Sciatic nerve (tissue), 2 donors: ENCODE data around the gene CYB5D1. TPM values are rescaled to one million over a fixed set of nuclear protein-coding genes. Genes with fewer than 3 reads are reported as not detected.
A peak's percentile ranks its signal among the peaks of the same experiment; 100 is the strongest.
"Not testable (repeated sequence)": the region's sequence is repeated elsewhere in the genome, so short reads cannot be mapped to it uniquely, and the experiment has no call there.

ENCODE experiments used
- ATAC-seq: fragments of 200-7000 bp; cut with Tn5 transposase; one replicate; pipeline ENCODE4 v1.9.1; 2020; ENCODE audit warnings: mild to moderate bottlenecking, moderate library complexity
- DNase-seq: peaks from one replicate; pipeline ENCODE4 v3.0.0-alpha.2; 2020; ENCODE audit warnings: low spot score
- intact Hi-C: fragments of 100-400 bp; cut with DNase I; formaldehyde crosslinking; loops from one replicate; pipeline ENCODE4 v1.14.2; 2022
- total RNA-seq: library from RNA; stranded (reverse); fragmentation: NEBNext Ultra II Directional; extraction: Animal tissue kit (Norgen Biotek cat#: 25700); gene quantifications from one replicate; pipeline ENCODE4 v1.2.1, GENCODE V29; 2021
- donor health status: DM: no; HTN: no; CAD: no.
- donor health status: DM: no; HTN: no; CAD: no.

The CYB5D1 gene, protein sequence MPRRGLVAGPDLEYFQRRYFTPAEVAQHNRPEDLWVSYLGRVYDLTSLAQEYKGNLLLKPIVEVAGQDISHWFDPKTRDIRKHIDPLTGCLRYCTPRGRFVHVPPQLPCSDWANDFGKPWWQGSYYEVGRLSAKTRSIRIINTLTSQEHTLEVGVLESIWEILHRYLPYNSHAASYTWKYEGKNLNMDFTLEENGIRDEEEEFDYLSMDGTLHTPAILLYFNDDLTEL
- total RNA-seq, result 13.3 TPM

DNA sequence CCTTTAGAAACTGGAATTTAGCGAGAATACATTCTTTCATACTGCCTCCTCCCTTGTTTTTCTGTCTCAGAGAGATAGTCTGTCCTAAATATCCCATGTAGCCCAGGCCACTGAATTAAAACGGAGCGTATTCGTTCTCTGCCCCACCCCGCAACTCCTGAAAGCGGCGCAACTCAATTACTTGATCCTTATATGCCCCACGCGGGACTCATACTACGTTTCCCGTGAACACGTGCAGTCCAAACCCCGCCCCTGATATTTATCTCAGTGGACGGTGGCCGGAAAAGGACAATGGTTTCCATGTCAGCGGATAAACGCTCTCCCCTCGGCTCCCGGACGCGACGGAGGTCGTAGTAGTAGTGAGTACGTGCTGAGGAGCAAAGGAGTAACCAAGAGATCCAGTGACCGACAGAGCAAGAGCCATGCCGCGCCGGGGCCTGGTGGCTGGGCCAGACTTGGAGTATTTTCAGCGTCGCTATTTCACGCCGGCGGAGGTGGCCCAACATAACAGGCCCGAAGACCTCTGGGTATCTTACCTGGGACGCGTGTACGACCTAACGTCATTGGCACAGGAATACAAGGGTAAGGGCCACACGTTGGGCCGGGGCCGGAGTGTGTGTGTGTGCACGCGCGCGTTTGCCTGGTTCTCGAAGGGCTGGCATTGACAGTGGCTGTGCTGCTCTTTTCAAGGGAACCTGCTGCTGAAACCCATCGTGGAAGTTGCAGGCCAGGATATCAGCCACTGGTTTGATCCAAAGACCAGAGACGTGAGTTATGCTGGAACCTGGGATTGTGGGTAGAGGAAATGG, at the start of gene CYB5D1:
Gene CYB5D1 (plus strand): TSS at position 291 of the 809 bp plus-strand sequence. CDS start 132 bp downstream, at position 423.
- intact Hi-C loops, result loop anchor here (10.0 kb wide), 1 partner anchor 843 kb away; the partner anchor contains the start of gene RNASEK
- DNase-seq (peak; percentile 94), ATAC-seq (peak; percentile 81)

DNA sequence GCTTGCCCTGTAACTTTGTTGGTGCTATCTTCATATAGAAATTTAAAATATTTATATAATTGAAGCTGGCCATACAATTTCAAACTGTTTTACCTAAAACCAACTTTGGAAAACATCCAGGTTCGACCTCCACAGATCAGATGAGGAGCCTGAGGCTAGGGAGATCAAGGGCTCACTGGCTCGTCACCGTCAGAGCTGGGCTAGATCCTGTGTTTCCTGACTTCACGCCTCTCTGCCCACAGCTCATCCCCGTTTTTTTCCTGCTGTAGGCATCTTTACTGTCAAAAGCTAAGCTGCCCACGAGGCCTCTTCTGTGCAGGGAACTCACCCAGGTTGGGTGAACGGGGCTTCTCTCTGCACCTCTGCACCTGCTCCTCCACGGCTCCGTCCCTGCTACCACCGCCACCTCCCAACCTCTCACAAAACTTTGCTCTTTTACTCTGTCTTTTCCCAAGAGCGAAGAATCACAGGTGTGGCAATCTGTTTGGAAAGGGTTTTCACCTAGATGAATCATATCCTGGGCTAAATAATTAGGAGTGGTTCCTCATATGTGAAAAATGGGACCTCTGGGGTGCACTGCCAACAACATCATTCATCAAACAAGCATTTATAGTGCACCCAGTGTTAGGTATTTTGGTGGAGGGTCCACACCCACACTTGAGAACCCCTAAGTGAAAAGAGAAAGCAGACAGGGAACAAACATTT, 48.6 kb upstream of the CYB5D1 start:
- intact Hi-C loops, result no loop called here
- DNase-seq (no peak), ATAC-seq (no peak)

DNA sequence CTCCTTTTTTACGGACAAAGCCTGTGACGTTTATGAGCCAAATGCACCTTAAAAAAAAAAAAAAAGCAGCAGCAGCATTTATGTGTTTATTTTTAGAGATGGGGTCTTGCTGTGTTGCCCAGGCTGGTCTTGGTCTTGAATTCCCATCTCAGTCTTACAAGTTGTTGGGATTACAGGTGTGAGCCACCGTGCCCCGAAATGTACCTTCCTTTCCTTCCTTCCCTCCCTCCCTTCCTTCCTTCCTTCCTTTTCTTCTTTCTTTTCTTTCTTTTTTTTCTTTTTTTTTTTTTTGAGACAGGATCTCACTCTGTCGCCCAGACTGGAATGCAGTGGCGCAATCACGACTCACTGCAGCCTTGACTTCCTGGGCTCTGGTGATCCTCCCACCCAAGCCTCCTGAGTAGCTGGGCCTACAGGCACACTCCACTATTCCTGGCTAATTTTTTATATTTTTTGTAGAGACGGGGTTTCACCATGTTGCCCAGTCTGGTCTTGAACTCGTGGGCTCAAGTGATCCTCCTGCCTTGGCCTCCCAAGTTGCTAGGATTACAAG, 47.9 kb upstream of the CYB5D1 start:
- DNase-seq, intact Hi-C loops, ATAC-seq: not testable (repeated sequence)

DNA sequence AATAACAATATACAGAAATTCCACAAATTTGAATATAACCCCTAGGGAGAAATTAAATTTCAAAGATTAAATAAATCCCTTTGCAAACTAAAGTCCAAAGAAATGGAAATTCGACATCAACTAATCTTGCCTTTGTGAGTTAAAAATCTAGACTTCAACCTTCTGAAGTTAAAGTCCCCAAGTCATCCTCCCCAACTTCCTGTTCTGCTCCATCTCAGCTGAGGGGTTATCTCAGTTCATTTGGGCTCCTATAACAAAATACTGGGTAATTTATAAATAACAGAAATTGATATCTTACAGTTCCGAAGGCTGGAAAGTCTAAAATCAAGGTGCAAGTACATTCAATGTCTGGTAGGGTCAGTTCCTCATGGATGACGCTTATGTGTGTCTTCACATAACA, 46.6 kb upstream of the CYB5D1 start:
- ATAC-seq (no peak), DNase-seq (no peak)
- intact Hi-C loops, result no loop called here

DNA sequence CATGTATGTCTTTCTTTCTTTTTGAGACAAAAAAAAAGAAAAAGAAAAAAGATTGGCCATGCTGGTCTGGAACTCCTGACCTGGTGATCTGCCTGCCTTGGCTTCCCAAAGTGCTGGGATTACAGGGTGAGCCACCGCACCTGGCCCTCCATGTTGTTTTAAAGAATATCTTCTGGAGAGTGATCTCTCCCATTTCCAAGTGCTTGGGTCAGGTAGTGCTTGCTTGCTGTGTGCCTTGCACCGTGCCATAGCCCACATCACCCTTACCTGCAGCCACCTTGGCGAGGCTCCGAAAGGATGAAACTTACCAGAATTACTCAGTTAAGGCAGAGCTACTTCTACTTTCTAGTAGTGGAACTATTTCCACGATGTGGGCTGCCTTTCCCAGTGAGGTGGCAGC, 42.8 kb upstream of the CYB5D1 start:
- ATAC-seq, result no peak
- no peak for DNase-seq
- intact Hi-C loops, result no loop called here

DNA sequence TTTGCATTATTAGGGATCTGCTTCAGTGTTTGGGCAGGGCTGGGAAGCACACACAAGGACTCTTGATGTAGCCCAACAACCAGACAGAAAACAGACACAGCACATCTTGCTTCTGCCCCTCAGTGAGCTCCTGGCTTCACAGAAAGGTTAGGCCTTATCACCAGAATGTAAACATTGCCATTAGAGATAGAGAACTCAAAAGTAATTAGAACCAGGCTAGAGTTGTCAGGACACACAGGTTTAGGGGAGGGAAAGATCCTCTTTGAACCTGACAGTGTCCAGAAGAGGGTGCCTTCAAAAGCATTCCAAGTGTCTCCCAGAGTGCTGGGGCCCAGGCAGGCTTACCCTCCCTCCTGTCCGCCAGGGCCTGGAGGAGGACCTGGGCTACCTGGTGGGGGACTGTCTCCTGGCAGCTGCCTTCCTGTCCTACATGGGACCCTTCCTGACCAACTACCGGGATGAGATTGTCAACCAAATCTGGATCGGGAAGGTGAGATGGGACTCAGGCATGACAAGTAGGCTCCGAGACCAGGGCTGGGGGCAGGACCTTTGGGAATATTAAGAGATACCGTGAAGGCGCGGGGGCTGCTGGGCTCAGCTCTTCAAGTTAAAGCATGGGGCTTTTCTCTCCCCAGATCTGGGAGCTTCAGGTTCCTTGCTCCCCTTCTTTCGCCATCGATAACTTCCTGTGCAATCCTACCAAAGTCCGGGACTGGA, 40.7 kb upstream of the CYB5D1 start:
- no peak for ATAC-seq
- DNase-seq, result no peak
- intact Hi-C loops, result no loop called here

DNA sequence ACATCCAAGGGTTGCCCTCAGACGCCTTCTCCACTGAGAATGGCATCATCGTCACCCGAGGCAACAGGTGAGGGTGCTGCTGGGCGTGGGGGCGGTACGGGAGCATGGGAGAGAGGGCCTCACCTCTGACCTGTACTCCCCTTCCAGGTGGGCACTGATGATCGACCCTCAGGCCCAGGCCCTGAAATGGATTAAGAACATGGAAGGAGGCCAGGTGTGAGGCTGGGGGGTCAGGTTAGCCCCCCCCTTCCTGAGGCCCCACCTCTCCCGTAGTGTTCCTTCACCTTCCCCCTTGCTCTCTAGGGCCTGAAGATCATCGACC, 40.2 kb upstream of the CYB5D1 start:
- DNase-seq, result no peak
- ATAC-seq, result no peak
- intact Hi-C loops, result no loop called here

DNA sequence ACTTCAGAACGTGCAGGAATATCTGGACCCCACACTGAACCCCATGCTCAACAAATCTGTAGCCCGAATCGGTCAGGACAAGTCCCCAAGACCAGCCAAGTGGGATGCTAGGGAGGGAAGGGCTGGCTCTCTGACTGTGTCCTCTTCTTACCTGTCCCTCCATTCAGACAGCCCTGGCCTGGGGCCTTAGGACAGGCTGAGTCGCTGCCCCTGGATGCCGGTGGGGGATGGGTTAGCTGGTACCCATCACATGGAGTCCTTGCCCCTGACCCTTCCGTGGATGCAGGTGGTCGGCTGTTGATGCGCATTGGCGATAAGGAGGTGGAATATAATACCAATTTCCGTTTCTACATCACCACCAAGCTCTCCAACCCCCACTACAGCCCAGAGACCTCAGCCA, 39.8 kb upstream of the CYB5D1 start:
- intact Hi-C loops, result no loop called here
- no peak for ATAC-seq
- DNase-seq, result no peak

DNA sequence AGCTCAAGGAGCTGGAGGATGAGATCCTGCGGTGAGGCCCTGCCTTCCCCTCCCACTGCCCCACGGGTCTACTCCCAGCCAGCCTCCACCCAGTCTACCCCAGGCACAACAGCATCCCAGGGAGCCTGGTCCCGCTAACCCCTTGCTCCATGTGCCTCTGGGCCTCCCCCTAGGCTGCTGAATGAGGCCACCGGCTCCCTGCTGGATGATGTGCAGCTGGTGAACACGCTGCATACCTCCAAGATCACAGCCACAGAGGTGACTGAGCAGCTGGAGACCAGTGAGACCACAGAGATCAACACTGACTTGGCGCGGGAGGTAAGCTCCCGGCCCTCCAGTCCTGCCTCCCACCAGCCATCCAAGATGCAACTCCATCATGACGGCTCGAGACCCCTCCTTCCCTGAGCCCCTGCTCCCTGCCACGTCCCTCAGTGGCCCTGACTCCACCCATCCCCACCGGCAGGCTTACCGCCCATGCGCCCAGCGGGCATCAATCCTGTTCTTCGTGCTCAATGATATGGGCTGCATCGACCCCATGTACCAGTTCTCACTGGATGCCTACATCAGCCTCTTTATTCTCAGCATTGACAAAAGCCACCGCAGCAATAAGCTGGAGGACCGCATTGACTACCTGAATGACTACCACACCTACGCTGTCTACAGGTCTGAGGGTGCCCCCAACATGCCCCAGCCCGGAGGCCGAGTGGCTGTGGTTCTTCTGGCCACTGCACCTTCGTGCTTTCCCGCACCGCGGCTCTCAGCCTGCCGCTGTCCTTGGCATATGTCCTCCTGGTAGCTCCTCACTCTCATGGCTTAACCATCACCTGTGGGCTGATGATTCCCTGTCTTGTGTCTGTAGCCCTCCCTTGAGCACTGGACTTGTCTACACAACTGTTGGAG, 38.8 kb upstream of the CYB5D1 start:
- DNase-seq, result no peak
- no peak for ATAC-seq
- intact Hi-C loops, result no loop called here

DNA sequence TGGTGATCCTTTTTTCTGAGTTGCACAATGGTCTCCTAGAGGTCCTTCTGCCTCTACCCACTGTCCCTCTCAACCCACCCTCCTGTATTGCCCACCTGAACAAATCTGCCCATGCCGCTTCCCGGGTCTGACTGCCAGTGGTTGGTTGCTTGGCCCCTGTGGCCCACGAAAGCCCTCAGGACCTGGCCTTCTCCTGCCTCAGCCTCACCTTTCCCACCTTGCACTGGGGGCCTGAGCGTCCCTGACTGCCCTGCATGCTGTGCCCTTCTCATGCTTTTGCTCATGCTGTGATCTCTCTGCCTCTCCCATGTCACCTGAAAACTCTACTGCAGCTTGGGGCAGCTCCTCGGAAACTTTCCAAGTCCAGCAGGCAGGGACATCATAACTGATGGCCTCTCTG, 37.6 kb upstream of the CYB5D1 start:
- intact Hi-C loops, result no loop called here
- no peak for ATAC-seq
- DNase-seq, result no peak

DNA sequence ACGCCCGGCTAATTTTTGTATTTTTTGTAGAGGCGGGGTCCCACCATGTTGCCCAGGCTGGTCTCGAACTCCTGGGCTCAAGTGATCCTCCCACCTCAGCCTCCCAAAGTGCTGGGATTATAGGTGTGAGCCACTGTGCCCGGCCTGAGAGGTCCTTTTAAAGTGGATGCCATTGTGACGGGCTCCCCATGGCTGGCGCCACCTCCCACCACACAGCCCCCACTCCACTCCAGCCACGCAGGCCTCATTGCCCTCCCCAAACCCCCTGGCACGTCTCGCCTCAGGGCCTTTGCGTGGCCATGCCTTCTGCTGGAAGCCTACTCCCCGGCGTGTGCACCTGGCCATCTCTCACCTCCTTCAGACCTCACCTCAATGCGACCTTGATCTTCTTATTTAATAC, 35.7 kb upstream of the CYB5D1 start:
- DNase-seq, result no peak
- intact Hi-C loops, result no loop called here
- ATAC-seq, result peak; percentile 19

DNA sequence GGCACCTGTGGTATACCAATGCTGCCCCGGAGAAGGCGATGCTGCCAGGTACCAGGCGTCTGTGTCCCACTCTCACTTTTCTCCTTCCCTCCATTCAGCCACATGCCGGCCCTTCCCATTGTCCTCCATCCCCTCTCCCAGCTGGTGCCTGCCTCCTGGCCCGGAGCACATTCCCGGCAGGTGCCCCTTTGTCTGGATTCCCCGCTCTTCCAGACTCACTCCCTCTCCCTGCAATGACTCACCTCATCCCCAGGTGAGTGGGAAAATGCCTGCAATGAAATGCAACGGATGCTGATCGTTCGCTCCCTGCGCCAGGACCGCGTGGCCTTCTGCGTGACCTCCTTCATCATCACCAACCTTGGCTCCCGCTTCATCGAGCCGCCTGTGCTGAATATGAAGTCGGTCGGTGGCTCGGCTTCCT, 34.2 kb upstream of the CYB5D1 start:
- DNase-seq, result no peak
- ATAC-seq, result no peak
- intact Hi-C loops, result no loop called here

DNA sequence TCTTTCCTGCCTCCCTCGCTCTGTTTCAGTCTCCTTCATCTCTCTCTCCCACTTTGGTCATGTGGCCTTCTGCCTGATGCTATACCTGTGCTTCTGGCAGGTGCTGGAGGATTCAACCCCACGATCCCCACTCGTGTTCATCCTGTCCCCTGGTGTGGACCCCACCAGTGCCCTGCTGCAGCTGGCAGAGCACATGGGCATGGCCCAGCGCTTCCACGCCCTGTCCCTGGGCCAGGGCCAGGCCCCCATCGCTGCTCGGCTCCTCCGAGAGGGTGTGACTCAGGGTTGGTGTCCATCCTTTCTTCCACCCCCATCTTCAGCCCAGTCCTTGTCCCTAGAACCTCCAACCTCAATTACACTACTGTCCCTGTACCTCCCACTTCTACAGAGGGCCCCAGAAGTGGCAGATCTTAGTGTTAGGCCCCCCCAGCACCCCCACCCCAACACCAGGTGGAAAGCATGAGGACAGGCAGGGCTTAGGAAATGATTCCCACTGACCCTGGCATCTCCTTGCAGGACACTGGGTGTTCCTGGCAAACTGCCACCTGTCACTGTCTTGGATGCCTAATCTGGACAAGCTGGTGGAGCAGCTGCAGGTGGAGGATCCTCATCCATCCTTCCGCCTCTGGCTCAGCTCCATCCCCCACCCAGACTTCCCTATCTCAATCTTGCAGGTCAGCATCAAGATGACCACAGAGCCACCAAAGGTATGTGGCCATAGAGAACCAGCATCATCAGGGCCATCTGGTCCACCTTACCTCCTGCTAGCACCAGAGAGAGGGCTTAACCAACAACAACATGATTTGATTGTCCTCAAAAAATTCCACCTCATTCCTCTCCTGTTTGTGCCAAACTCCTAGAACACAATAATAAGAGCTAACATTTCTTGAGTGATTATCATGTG, 33.5 kb upstream of the CYB5D1 start:
- intact Hi-C loops, result no loop called here
- ATAC-seq (no peak), DNase-seq (no peak)

DNA sequence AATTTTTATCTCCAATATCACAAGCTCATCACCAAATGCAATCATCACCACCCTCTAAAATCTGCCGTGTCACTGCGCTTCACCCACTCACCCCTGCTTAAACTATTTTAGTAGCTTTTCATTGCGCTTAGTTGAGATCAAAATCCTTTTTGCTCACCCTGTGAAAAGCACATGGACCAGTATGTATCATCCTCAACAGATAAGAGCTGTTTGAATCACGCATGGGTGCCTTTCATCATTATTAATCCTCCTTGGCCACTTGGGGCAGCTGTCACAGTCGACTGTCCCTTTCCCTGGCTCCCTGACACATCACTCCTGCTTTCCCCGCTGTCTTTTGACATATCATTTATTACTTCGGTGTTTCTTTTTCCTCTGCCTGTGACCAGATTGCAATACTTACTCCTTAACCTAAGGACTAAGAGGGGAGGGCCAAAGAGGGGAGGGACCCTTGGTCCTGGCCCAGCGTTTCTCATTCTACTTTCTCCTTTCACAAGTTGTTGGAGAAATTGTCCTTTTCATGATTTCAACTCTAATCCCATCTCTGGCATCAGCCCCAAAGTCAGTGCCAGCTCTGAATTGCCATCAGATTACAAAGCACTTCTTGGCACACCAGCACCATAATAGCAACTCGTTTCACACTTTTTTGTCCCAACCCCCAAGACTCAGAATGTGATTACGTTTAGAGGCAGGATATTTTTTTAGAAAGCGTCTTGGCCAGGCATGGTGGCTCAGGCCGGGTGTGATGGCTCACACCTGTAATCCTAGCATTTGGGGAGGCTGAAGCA, 32.4 kb upstream of the CYB5D1 start:
- intact Hi-C loops, result no loop called here

DNA sequence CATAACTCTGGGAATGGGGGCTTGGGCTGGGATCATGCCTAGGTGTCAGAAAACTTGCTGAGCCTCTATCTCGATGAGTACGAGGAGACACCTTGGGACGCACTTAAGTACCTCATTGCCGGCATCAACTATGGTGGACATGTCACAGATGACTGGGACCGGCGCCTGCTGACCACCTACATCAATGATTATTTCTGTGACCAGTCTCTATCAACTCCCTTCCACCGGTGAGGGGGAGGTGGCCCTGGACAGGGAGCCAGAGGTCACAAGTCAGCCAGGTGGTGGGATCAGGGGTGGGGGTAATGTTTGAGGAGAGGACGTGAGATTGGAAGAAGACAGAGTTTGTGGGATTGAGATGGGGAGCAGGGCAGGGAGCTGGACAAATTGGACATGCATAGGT, 27.2 kb upstream of the CYB5D1 start:
- intact Hi-C loops, result no loop called here
- ATAC-seq (no peak), DNase-seq (peak; percentile 50)

More for the DNA sequence above, 32.4 kb upstream of the CYB5D1 start:
- ATAC-seq (no peak), DNase-seq (no peak)

DNA sequence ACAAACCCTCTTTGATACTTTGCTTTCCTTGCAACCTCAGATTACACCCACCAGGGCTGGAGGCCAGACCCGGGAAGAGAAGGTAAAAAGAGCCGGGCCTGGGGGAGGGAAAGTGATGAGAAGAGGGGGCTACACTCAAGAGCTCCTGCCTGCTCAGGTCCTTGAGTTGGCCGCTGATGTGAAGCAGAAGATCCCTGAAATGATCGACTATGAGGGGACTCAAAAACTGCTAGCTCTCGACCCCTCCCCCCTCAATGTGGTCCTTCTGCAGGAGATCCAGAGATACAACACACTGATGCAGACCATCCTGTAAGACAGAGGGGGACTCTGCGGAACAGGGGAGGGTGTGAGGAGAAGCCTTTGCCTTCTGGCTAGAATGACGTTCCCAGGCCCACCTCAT, 26.6 kb upstream of the CYB5D1 start:
- intact Hi-C loops, result no loop called here
- DNase-seq, result peak; percentile 33
- ATAC-seq, result no peak

DNA sequence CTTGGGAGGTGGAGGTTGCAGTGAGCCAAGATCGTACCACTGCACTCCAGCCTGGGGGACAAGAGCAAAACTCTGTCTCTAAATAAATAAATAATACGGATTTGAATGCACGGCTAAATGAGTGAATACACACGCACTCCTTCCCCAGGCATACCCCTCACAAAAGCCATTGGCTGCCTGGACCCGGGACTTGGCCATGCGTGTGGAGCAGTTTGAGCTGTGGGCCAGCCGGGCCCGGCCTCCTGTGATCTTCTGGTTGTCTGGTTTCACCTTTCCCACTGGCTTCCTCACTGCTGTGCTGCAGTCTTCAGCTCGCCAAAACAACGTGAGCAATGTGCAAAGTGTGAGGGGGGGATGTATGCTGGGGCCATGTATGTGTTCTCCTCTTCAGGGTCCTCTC, 25.4 kb upstream of the CYB5D1 start:
- peak; percentile 52 for DNase-seq
- ATAC-seq, result no peak
- intact Hi-C loops, result no loop called here
